Kidney tubule cell (primary cell): Measurements from ENCODE around the gene RNF213.

Experiments
- DNase-seq: peaks from one replicate; pipeline ENCODE4 v3.0.0-alpha.2; 2018; ENCODE audit warnings: low spot score

Gene RNF213

DNA sequence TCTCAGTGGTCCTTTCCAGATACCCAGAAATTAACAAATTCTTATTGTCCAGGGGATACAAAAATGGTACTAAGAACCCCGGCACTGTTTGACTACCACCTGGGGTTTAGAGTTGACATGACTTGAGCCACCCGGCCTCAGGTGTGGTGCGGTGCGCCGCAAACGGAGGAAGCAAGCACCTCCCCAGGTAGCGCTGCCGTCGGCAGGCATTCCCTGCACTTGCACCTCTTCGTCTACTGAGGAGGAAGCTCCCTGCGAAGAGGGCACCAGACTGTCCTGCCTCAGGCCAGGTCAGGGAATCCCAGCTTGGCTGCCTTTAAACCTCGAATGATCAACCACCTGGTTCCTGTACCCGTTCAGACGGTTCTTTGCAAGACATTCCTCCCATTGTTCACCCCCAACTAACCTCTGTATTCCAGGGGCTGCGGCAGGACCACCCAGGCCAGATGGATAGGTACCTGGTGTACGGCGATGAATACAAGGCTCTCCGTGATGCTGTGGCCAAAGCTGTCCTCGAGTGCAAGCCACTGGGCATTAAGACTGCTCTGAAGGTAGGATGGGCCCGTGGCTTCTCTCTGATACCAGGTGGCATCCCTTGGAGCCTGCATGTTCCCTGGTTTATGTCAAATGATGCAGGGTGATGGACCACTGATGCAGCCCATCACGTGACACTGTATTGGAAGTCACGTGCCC is 113.5 kb downstream of the RNF213 start:
- DNase-seq = no peak

DNA sequence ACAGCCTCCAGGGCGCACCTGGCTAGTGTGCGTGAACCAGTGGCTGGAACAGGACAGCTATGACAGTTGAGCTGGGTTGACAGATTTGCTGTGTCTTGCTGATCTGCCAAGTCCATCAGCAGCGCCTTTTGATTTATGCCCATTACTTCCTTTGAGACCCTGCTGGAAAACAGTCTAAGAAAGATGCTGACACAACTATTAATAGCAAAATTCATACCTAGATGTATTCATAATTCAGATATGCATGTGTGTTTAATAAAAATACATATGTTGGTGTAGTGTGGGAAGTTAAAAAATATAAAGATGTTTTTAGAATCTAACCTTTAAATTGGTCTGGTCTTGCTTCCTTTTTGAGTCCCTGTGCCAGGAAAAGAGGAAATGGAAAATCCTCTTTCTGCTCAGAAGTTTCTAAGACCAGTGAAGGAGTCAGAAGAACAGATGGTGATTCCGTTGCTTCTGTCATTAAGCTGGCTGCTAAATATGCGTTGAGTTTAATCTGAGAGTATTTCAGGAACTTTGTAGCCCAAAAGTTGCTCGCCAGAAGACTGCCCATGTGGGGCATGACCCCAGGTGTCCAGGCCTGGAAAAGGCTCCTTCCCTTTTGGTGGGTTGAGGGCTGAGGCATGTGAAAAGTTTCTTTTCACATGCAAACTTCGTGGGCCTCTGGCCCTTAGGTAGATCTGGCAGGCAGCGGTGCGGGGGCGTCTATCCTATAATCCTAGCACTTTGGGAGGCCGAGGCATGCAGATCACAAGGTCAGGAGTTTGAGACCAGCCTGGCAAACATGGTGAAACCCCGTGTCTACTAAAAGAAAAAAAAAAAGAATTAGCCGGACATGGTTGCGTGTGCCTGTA is 114.3 kb downstream of the RNF213 start:
- no peak for DNase-seq

DNA sequence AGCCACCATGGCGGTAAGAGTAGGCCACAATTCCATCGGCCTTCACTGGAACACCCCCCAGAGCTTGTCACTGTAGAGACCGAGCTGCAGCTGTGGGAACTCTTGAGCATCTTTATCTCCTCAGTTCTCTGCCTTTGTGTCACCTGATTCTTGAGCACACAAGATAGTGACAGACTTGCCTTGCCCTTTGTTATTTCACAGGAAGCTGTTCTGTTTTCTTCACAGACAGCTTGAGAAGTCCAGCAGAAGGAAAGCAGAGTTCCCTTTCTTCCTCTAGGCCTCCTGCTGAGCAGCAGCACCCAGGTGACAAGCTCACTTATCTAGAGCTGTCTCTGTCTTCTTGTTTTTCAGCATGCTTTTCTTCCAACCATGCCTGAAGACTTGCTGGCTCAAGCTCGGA is 115.9 kb downstream of the RNF213 start:
- DNase-seq = no peak

DNA sequence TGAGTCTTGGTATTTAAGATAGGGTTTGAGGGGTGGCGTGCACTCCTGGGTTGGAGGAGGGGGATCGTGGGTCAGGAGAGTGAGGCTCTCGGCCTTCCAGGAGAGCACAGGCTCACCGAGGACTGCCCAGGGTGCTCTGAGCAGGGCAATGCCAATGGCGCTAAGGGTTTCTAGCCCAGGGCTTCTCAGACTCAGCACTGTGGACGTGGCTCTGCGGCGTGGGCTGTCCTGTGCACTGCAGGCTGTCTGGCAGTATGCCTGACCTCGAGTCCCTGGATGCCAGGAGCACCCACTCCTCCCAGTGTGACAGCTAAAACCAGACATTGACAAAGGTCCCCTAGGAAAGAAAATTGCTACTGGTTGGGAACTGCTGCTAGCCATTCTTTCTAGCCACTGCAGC is 117.1 kb downstream of the RNF213 start:
- no peak for DNase-seq

DNA sequence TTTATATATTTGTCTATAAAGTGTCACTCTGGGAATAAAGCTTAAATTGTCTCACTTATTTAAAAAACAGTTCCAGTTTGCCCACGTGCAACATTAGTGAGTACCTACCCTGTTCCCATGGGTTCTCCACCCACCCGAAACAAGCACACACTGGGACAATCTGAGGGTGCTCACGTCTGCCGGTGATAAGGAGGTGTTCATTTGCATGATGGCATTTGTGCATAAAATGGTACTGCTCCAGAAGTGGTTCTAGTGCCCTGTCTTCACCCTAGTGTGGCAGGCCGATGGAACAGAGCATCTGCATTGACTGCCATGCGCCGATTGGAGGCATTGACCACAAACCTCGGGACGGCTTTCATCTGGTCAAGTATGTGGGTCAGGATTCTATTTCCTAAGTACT is 118.7 kb downstream of the RNF213 start:
- DNase-seq = no peak

DNA sequence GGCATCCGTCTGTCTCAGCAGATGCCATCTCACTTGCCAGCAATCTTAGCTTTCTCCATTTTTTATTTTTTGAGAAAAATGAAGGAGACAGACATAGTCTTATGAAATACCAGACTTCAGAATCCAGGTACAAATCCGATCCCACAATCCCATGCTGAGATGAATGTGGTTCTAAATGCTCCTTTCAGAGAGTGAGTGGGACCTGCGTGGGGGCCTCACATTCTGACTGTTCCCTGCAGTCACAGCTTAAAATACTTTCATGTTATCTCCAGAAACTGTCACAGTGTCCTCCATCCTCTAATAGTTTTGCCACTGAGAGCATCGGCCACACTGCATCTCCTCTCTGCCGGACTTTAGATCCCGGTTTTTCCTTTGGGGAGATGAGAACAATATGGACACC is 119.4 kb downstream of the RNF213 start:
- DNase-seq = no peak

DNA sequence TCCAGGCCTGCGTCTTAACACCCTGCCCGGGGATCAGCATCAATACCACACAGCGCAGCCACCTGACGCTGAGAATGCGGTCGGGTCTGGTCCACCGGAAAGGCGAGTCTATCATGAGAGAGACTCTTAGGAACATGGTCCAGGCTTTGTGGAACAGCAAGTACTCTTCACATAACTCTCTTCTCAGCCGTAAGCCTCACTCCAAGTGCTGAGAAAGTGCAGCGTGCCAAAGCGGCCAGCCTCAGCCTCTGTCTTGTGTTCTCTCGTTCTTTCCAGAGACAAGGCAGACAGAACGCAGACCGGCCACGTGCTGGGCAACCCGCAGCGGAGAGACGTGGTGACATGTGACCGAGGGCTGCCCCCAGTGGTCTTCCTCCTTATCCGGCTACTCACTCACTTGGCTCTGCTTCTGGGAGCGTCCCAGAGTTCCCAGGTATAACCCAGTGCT is 119.9 kb downstream of the RNF213 start:
- DNase-seq = no peak

DNA sequence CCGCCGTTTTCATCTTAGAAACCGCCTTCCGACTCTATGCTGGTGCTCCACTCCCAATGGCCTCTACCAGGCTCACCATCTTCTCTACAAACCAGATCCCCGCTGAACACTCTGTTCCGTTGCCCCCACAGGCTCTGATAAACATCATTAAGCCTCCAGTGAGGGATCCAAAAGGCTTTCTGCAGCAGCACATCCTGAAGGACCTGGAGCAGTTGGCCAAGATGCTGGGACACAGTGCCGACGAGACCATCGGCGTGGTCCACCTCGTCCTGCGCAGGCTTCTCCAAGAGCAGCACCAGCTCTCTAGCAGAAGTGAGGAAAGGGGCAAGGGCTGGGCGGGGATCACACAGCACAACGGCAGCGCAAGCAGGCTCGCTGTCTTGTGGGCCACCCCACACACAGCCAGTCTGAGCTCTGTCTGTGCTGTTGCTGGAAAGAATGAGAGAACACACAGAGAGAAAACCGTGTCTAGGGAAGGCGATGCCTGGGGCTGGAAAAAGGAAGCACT is 120.8 kb downstream of the RNF213 start:
- DNase-seq = no peak

DNA sequence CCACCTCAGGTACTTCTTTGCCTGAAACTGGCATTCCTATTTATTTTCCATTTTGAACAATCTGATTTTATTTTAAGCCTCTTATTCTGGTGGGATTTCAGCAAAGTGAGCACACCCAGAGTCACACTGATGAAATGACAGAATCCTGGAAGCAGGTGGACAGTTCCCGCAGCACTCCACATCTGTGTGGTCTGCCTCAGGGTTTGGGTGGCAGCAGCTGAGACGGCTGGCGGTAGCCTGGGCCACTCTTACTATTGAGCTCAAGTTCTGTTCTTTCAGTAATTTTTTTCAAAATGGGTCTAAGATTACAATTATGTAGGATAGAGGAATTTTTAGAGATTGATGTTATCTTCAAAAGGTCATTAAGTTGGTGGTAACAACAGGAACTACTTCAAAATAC is 121.8 kb downstream of the RNF213 start:
- no peak for DNase-seq

DNA sequence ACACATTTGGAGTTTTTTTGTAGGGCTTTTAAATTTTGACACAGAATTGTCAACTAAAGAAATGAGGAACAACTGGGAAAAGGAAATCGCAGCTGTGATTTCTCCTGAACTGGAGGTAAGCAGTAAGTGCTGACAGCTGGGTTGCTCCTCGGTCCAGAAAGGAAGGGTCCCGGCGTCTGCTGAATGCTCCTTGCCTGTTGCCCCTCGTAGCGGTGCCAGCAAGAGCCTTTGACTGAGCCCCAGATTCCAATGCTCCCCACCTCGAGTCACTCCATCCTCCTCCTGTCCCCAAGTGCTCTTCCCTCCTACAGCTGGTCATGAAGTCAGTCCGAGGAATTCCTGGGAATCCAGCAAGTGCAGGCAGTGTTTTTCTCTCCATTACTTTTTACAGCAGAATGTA is 122.3 kb downstream of the RNF213 start:
- no peak for DNase-seq

DNA sequence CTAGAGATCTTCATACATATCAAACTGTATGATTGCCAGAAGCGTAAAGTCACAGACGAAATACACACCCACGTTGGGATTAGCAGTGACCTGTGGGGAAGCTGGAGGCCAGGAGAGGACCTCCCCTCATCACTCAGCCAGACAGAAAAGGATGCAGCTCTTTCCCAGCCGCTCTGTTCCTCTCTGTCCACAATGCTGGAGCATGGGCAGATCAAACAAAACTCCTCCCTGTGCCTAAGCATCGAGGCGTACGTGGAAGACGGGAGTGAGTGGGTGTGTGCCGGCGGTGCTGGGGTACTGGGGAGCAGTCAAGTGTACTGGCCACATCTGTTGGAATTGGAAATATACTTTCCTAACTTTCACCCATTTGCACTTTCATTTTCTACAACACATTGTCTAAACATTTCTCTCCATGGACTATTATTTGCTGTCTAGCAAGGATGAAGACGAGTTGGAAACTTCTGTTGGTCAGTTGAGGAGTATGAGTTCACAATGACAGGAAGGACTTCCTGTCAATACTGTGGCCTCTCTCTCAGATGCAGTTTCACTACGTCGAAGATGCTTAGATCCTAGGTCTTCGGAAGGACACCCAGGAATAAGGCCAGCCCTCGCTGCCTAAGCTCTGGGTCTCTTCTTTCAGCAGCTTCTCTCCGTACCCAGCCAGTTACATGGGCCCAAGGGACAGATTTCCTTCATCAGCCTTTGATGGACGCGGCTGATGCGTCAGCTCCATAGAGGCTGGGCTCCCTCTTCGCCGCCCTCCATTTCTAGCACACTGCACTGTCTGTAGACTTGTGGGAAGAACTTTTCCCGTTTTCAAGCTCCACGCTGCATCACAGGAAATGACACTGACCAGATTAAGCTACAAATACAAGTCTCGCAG is 123.7 kb downstream of the RNF213 start:
- no peak for DNase-seq

DNA sequence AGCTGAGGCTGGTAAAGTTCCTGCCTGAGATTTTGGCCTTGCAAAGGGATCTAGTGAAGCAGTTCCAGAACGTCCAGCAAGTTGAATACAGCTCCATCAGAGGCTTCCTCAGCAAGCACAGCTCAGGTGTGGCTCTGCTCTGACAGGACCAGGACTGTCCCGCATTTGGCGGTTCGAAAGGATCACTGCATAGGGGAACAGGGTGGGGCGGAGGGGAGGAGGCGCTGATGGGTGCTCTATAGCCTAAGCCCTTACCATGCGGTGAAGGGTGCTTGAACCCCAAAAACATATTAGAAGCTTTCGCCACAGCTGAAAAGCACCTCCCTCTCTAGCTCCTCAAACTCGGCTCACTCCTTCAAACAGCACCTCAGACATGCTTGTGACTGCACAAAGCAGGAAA is 124.4 kb downstream of the RNF213 start:
- no peak for DNase-seq

DNA sequence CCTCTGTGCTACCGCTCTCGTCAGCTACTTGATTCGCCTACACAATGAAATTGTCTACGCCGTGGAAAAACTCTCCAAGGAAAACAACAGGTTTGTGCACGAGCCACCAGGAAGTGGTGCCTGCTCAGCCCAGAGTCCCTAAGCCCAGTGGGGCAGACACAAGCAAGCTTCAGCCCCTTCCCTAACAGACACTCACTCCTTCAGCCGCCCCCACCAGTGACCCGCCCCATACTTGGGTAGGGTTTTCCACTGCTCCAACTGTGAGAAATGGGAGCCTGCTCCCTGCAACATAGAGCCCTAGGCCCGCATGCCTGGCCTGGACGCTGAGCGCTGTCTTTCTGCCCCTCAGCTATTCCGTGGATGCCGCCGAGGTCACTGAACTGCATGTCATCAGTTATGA is 125.7 kb downstream of the RNF213 start:
- DNase-seq = no peak

DNA sequence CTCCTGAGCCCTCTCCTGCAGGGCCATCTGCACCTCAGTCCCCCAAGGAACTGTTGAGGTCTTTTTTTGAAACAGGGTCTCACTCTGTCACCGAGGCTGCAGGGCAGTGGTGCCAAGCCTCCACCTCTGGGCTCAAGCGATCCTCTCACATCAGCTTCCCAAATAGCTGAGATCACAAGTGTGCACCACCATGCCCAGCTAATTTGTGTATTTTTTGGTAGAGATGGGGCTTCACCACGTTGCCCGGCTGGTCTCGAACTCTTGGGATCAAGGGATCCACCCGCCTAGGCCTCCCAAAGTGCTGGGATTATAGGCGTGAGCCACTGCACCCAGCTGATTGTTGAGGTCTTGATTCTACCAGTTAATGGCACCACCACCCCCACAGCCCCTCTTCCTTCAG is 126.4 kb downstream of the RNF213 start:
- DNase-seq = no peak

DNA sequence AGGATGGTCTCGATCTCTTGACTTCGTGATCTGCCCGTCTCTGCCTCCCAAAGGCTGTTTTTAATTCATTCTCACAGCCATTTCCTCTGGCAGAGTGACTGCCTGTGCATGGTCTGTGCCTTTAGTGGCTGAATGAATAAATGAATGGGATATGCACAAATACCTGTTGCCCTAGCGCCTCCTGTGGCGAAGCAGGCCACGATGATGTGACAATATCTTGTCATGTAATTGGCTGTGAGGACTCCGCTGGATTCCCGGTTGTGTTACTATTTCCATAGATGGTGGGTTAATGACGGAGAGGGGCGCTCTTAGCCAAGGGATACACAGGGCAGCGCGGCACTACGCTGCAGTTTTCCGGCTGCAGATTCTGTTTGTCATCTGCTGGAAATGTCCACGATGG is 127.5 kb downstream of the RNF213 start:
- no peak for DNase-seq

DNA sequence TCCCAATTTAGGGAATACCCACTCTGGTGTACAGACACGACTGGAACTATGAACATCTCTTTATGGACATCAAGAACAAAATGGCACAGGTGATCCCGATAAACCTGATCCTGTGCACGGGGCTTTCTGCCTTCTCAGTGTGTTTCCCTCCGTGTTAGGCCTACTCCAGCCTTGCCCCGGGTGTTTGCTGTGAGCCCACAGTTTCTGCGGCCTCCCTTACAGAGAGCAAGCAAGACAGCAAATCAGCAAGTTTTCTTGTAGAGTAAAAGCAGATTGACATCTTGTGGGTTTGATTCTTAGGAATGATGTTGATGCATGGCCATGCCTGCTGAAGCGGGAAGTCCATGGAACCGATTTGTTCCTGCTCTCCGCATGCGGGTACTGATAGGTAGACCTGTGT is 127.9 kb downstream of the RNF213 start:
- DNase-seq = no peak

DNA sequence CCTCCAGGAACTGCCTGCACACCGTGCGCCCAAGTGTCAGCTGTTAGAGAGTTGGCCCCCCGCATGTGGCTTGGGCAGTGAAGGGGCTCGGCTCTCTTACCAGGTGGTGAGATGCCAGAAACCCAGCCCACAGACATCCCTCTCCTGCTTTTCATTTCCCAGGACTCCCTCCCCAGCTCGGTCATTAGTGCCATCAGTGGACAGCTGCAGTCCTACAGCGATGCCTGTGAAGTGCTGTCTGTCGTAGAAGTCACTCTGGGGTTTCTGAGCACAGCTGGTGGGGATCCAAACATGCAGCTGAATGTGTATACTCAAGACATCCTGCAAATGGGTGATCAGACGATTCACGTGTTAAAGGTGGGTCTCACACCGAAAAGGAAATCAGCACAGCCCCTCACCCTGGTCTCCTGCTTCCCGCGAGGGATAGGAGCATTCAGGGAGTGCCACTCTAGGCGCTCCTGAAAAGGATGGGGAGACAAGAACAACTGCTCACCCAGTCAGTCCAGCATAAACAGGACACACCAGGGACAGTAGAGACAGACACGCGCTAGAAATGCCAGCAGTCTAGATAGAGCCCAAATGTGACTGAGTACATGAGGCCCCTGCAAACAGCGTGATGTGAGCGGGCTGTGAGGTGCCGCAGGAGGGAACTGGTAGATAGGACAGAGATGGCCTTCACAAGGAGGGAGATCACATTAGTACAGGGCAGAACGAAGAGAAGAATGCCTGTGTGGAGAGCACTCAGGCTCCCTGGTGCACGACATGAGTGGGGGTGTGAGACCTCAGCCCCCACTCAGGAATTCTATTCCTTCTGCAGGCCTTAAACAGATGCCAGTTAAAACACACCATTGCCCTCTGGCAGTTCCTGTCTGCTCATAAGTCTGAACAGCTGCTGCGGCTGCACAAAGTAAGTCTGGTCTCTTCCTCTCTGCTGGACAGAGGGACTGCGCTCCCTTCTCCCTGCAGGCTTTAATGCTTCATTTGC is 128.7 kb downstream of the RNF213 start:
- DNase-seq = no peak

DNA sequence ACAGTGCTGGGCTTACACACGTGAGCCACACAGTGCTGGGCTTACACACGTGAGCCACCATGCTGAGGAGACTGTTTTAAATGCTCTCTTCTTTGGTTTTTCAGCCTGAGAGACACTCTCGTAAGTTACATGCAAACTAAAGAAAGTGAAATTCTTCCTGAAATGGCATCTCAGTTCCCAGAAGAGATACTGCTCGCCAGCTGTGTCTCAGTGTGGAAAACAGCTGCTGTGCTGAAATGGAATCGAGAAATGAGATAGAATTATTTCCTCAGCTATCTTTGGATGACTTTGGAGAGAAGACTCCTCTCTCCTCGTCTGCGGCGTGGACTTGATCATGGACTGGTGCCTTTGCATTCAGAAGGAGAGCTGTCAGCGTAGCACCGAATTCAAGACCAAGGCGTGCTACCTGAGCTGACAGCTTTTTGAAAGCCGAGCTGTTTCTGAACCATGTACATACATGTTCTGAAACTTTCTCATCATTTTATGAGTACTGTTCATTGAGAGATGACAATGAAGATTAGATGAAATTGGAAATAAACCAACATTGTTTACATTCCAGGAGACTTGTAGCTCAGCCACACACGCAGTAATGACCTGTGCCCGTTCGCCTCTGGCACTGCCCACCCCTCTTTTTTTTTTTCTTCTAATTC is 132.7 kb downstream of the RNF213 start:
- DNase-seq = no peak

DNA sequence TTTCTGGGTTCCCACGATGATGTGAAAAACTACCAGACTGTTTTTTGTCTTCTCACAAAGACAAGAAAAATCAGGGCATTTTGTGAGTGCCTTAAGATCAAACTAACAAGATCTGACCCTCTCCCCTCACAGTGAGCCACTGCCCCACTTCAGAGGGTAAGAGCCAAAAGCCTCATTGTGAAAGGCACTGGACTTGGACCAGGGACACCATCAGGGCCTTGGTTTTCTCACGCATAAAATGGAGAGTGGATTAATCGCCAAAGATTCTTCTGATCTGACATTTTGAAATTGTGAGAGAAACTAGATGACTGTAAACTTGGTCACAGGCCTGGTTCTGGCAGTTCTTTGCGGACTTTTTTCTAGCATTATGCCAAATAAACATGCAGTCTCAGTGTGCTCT is 133.3 kb downstream of the RNF213 start:
- DNase-seq = no peak

DNA sequence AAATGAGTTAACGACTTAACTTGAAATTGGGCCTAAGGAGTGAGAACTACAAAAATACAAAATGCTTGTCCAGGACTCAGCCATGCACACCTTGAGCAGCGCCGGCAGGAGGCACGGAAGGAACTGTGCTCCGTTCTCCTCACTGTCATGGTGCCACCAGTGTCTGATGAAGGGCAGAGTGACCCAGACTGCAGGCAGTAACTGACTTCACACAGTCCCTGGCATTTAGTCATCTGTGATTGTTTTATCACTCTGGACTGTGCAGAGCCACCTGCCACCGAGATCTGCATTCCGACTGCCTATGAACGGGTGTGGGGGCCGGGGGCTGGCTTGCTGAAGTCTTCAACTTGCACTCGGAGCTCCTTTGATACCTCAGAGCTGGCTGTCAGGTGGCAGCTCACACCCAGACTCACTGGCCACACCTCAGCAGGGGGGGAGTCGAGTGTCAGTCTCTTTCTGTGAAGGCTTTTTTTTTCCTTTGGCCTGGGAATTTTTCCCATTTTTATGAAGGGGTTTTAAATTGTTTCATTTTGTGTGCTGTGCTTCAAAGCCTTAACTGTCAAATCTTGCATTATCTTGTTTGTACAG is 134.1 kb downstream of the RNF213 start:
- no peak for DNase-seq
